Stimulated activated CD4-positive, alpha-beta T cell treated with anti-CD3 and anti-CD28 coated beads, Interleukin-4, amount 100 ng/mL, for 1 hour (primary cell): ENCODE data around the gene AP2A1.

Experiments
- DNase-seq: peaks from one replicate; pipeline ENCODE4 v3.0.0-alpha.2; 2020

Gene AP2A1

DNA sequence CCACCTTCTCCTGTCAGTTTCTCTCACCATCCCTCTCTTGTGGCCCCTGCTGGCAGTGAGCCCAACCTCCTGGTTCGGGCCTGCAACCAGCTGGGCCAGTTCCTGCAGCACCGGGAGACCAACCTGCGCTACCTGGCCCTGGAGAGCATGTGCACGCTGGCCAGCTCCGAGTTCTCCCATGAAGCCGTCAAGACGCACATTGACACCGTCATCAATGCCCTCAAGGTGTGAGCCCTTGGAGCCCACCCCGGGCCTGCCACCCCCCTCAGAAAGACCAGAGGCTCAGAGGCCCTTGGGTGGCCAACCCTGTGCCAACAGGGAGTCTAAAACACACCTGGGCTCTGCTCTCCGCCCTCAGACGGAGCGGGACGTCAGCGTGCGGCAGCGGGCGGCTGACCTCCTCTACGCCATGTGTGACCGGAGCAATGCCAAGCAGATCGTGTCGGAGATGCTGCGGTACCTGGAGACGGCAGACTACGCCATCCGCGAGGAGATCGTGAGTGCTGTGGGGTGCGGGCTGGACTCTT, 32.5 kb downstream of the AP2A1 start:
- no peak for DNase-seq

DNA sequence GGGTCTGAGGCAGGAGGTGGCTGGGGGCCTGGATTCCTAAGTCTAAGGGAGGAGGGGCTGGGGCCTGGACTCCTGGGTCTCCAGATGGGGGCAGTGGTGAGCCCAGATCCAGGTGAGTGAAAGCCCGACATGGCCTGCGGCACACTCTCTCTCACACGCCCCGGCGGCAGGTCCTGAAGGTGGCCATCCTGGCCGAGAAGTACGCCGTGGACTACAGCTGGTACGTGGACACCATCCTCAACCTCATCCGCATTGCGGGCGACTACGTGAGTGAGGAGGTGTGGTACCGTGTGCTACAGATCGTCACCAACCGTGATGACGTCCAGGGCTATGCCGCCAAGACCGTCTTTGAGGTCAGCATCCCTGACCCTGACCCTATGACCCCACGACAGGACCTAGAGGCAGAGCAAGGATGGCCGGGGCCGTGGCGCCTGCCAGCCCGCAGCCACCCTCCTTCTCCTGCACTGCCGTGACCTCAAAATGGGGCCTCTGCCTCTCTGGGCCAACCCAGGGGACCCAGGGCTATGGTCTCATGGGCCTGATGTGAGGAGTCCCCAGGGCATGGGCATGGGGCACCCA, 33.1 kb downstream of the AP2A1 start:
- no peak for DNase-seq

DNA sequence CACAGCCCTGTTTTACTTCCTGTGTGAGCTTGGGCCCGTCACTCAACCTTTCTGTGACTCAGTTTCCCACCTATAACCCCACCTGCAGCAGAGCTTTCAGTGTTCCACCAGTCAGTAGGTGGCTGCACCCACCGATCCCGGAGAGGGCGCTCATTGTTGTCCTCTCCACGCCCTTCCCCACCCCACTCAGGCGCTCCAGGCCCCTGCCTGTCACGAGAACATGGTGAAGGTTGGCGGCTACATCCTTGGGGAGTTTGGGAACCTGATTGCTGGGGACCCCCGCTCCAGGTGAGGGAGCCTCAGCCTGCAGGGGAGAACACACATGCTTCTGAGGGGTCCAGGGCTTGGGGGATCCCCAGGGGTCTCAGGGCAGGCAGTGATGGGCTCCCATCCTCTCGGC, 34.0 kb downstream of the AP2A1 start:
- DNase-seq, result no peak

DNA sequence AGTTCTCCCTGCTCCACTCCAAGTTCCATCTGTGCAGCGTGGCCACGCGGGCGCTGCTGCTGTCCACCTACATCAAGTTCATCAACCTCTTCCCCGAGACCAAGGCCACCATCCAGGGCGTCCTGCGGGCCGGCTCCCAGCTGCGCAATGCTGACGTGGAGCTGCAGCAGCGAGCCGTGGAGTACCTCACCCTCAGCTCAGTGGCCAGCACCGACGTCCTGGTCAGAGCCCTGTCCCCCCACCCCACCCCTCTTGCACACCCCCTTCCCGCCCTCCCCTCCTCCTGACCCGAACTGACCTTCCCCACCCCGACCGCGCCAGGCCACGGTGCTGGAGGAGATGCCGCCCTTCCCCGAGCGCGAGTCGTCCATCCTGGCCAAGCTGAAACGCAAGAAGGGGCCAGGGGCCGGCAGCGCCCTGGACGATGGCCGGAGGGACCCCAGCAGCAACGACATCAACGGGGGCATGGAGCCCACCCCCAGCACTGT, 34.6 kb downstream of the AP2A1 start:
- no peak for DNase-seq

DNA sequence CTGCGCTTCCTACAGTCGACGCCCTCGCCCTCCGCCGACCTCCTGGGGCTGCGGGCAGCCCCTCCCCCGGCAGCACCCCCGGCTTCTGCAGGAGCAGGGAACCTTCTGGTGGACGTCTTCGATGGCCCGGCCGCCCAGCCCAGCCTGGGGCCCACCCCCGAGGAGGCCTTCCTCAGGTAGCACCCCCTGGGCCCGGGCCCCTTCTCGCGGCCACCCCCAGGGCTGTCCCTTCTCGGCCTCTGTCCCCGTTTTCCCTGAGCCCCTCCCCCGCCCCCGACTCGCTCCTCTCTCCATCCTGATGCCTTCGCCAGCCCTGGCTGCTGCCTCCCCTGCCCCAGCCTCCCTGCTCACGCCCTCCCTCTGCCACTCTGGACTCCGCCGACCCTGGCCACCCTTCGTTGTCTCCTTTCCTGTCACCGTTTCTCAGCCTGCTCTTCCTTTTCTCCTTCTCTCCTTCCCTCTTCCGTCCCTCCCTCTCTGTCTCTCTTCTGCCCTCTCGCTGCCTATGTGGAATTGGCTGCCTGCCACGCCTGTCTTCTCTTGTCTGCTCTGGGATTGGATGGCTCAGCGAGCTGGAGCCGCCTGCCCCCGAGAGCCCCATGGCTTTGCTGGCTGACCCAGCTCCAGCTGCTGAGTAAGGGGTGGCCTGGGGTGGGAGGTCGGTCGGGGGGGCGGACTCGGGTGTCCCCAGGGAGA, 35.3 kb downstream of the AP2A1 start:
- DNase-seq, result no peak

DNA sequence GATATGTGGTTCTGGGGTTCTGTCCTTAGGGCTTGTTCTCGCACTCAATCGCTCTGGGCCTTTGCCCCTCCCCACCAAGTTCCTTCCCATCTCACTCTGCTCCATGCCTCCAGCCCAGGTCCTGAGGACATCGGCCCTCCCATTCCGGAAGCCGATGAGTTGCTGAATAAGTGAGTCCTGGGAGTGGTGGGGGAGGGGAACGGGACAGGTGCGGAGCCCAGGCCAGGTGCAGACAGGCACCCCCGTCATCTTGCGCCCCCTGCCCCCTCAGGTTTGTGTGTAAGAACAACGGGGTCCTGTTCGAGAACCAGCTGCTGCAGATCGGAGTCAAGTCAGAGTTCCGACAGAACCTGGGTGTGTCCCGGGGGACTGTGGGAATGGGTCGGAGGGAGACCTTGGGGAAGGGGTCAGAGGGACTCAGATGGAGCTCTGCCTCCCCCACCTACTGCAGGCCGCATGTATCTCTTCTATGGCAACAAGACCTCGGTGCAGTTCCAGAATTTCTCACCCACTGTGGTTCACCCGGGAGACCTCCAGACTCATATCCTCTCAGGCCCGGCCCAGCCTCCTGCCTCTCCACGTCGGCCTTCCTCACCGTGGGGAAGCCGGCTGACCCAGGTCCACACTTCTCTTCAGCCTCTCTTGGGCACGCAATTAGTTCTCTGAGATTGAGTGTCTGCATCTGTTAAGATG, 36.2 kb downstream of the AP2A1 start:
- DNase-seq, result no peak

DNA sequence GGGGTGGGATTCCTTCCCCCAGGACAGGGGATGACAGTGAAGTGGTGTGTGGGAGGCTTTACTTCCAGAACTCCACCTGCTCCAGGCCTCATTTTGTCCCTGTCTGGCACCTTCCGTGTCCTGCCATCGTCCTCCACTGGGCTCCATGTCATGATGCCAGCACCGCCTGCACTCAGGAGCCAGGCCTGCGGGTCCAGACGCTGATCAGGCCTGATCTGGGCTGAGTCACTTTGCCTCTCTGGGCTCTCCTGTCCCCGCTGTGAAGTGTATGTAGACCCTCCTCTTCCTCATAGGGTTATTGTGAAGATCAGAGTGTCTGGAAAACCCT, 36.7 kb downstream of the AP2A1 start:
- DNase-seq, result no peak

DNA sequence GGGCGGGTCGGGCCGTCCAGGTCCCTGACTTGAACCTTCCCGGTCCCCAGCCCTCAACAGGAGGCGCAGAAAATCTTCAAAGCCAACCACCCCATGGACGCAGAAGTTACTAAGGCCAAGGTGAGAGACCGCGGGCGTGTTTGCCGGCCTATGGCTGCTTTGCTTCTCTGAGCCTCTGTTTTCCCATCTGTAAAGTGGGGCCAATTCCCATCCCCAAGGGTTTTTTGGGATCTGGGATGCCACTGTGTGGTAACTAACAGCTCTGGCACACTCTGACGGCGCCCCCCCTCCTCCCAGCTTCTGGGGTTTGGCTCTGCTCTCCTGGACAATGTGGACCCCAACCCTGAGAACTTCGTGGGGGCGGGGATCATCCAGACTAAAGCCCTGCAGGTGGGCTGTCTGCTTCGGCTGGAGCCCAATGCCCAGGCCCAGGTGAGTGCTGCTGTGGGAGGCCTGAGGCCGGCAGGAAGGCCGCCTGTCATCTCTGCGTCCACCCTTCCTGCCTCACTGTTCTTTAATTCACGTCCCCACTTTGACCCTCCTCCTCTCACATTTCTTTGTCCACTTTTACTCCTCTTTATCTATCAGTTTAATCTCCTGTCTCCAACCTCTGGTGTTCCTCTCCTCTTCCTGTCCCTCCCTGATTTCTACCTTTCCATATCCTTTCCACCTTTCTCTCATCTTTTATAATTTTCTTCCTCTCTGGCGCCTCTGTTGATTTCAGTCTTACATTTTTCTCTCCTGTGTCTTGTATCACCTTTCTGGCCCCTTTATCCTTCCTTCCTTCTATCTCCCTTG, 39.2 kb downstream of the AP2A1 start:
- no peak for DNase-seq

DNA sequence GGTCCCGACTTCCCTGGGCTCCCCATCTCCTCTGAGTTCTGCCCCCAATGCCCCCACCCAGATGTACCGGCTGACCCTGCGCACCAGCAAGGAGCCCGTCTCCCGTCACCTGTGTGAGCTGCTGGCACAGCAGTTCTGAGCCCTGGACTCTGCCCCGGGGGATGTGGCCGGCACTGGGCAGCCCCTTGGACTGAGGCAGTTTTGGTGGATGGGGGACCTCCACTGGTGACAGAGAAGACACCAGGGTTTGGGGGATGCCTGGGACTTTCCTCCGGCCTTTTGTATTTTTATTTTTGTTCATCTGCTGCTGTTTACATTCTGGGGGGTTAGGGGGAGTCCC, 39.8 kb downstream of the AP2A1 start:
- DNase-seq, result no peak

DNA sequence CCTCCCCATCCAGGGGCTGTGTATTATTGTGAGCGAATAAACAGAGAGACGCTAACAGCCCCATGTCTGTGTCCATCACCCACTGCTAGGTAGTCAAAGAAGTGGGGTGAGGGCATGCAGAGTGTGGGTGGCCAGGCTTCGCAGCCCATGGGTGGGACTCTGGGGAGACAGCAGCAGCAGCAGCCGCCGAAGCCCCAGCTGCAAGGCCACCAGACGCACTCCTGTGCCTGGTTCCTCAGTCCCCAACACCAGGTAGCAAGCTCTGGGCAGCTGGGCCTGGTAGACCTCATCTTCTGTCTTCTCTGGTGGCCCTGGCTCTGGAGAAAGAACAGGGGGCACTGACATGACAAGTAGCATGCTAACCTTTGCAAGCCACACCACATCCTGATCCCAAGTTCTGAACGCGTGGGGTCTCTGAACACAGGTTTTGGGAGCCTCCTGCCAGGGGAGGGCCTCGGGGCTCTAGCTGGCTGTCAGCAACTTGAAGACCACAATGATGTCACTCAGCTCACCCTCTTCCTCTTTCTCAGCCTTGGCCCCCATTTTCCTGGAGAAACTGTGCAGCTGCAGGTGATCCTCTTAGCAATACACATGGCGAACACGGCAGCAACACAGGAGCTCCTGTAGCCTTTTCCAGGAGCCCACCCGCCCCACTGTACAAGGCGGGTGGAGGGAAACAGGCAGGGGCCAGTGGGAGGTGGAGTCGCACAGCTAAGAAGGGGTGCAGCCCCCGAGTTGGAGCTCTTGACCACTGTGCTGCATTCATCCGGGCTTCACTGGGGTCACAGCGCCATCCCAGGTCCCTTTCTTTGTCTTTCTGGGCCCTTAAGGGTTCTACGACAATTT, 40.5 kb downstream of the AP2A1 start:
- DNase-seq, result no peak

DNA sequence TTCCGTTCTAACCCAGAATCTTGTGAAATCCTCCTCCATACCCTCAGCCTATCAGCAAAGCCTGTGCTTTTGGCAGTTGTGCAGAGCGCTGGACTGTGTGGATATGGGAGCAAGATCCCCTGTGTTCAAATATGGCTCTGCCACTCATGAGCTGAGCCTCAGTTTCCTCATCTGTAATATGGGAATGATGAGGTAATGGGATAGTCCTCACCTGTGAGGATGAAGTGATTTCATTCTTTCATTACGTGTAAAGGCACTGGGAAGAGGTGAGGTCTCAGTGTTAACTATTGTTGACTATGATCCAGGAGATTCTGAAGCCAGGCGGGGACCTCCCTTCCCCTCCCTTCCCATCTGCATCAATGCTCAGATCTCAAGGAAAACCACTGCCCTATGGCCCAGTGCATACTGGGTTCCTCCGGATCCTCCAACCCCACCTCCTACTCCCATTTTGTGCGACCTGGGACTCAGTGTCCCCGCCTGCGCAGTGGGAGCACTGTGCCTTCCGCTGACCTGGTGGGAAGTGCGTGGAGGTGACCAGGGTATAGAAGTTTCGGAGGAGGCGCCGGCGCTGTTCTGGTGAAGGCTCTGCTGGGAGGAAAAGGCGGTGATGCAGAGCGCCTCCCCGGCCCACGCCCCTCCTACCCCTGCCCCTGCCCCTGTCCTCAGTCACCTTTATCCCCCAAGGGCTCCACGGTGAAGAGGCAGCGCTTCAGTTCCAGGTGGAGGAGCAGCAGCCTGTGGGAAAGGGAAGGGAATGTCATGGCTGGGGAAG, 41.3 kb downstream of the AP2A1 start:
- DNase-seq, result no peak

DNA sequence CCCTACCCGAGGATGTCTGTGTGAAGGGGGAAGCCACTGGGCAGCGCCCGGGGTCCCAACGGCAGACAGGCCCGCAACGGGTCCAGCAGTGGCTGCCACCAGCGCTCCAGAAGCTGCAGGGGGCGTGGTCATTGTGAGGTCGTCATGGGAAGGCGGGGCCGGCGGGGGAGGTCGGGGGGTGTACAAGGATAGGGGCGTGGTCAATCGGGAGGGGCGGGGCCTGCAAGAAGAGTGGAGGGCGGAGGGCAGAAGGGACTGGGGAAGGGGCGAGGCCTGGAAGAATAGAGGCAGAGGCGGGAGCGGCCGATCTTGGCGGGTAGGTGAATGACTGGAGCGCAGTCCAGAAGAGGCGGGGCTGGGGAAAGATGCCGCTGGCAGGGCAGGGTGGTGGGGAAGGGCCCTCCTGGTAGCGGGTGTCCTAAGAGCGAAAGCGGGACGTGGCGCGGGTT, 41.9 kb downstream of the AP2A1 start:
- DNase-seq, result peak; percentile 88

DNA sequence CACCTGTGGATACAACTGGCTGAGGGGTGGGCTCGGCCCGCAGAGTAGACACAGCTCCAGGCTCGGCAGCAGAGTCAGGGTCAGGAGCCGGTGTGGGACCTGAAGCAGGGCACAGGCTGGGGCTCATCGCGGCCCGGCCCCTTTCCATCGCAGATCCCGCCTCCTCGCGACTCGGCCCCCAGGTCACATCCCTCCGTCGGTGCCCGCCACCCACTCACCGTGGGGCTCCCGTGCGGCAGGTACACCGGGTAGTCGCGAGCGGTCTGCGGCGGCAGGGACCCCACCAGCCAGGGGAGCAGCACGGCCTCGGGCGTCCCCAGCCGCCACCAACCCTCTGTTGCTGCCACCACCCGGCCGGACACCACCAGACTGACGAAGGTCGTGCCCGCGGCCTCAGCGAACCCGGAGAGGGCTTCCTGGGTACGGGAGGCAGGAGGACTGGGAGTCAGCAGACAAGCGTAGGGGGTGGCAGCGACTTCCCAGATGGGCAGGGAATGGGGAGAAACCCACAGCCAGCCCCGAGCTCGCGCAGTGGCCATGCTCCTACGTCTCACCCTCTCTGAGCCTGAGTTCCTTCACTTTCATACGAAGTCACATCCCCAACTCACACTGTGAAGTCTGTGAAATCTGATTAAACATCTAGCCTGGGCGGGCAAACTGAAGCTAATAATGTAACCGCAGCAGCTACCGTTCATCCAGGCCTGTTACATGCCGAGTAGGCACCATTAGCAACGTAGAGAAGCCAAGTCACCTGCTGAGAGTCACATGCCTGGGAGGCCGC, 42.5 kb downstream of the AP2A1 start:
- DNase-seq, result peak; percentile 47

DNA sequence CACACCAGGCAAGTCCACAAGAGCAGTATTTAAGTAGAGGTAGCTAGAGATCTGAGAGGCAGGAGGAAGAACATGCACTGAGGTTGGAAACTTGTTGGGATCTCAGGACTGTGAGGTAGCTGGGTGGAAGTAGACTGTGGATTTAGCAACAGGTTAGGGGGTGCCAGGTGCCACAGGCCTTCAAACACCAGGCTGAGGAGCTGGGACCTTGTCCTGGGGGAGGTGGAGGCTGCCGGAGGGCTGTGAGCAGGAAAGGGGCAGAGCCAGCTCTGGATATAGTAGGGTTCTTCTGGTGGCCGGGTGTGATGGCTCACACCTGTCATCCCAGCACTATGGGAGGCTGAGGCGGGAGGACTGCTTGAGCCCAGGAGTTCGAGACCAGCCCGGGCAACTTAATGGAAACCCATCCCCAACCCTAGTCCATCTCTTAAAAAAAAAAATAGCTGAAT, 43.2 kb downstream of the AP2A1 start:
- DNase-seq, result no peak

DNA sequence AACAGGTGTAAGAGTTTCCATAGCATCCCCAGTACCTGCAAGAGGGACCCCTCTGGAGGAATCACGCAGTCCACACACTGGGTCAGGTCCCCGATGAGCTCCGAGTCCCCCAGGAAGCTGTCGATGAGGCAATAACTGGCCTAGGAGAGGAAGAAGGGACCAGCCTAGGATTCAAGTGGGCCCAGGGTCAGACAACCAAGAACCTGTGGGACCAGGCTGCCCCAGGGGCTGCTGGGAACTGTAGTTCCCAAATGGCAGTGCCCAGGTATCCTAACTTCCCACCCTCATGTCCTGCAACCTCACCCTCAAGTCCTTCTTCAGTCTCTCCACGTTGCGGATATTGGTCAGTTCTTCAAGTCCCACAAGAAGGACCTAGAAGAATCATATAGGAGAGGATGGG, 44.5 kb downstream of the AP2A1 start:
- no peak for DNase-seq

DNA sequence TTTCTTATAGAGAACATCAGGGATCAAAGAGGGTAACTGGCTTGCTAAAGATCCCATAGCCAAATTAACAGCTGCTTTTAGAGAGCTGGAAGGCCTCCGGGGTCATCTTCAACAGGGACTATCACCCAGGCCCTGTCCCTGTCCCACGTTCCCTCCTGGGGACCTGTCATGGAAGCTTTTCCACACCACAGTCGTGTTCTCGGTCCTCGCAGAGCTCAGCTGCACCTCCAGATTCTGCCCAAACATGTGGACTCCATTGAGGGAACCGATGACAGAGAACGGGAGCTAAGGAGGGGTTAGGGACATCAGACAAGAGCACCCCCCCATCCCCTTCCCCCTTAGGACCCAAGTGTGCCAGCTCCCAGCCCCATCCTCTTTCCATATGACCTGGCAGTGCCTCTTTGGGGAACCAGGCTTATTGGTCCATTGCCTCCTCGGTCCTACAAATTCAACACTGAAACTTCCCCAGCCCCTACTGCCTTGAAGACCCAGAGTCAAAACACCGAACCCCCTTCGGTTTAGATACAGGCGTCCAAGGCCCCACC, 45.7 kb downstream of the AP2A1 start:
- no peak for DNase-seq

DNA sequence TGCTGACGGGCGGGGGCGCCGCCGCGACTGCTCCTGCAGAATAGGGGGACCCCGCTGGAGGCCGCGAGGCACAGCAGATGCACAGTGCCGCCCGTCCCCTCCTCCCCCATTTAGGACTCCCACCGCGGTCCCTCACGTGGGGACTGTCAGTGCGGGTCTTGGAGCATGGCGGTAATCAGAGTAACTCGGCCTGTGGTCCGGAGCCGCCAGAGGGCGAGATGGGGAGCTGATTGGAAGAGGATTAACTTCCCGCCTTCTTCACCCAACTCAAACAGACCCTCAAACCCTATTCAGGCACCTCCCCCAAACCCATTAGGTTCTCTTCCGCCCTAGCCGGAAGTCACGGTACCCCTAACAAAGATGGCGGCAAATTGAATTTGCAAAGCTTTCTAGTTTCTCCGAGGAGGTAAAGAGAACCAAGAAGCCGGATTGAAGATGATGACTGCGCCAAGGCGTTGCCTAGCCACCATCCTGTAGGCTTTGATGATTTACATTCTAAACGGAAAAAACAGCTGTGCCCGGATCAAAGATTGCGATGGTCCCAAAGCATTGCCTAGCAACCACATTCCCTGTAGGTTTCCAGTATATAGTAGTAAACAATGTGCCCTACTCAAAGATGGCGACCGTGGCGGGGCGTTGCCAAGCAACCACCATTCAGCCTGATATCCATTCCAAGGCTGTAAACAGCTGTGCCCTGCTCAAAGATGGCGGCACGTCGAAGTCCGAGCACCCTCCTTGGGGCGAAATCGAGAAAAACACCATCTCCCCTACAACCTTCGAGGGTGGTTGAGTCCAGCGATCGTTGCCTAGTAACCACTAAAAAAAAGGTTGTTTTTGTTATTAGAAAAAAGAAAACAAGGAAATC, 46.4 kb downstream of the AP2A1 start, which contains the start of gene FUZ:
FUZ (minus strand) TSS at position 296 of the 865 bp plus-strand sequence; CDS start at position 110, 186 bp downstream.
- peak; percentile 86 for DNase-seq

DNA sequence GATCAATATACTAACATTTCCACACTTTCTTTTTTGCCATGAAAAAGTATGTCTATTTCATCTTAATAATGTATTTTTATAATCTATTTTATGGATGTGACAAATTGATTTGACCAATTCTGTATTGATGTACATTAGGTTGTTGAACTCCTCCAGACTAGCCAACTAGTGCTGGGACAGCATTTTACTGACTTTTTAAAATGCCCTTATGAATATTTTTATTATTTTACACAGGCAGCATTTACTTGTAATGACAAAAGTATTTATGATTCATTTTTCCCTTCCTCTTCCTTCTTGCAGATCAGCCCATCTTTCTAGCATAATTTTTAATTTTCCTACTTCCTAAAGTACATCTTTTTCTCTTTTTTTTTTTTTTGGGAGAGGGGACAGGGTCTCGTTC, 47.2 kb downstream of the AP2A1 start:
- no peak for DNase-seq

DNA sequence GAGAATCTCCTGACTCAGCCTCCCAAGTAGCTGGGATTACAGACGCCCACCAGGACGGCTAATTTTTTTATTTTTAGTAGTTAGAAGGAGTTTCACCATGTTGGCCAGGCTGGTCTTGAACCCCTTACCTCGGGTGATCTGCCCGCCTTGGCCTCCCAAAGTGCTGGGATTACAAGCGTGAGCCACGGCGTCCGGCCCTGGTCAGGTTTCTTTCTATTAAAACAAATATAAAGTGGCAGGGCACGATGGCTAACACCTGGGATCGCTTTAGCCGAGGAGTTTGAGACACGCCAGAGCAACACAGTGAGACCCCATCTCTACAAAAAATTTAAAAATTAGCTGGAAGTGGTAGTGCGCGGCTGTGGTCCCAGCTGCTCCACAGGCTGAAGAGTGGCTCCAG, 49.8 kb downstream of the AP2A1 start:
- no peak for DNase-seq
